ENCODE data around the gene SPINDOC. TPM values are rescaled to one million over a fixed set of nuclear protein-coding genes. Genes with fewer than 3 reads are reported as not detected.

Gene SPINDOC
- total and polyA plus RNA-seq, 2 donors from 2014 or later, result 10.9 to 14.2 TPM

- peaks cover 0 to 11% (median 3%) of the 10 kb centered on the region in 3 donors for H3K4me1 ChIP-seq (ENCODE audit: control insufficient read depth in 2 of 3, insufficient read depth in 2 of 3, low read depth in 1 of 3, low read length in 3 of 3)
- peaks cover 9 to 34% (median 17%) of the 10 kb centered on the region in 3 donors for H3K36me3 ChIP-seq (ENCODE audit: control insufficient read depth in 2 of 3, insufficient read depth in 3 of 3, low read length in 3 of 3)
- H3K27me3 ChIP-seq (ENCODE audit: control insufficient read depth, insufficient read depth, low read length), result no peaks in the 10 kb centered on the region
- no peak for FAIRE-seq
- H3K4me3 ChIP-seq (ENCODE audit: low read length in 3 of 3), result no peak overlapping the region
- no peaks in the 10 kb centered on the region for H3K9me3 ChIP-seq (ENCODE audit: control insufficient read depth in 2 of 3, insufficient read depth in 1 of 3, low read length in 3 of 3)
- no peak for DNase-seq
- no peak overlapping the region for H3K9ac ChIP-seq (ENCODE audit: low read length in 3 of 3)
- TF ChIP-seq, protein P1, sequence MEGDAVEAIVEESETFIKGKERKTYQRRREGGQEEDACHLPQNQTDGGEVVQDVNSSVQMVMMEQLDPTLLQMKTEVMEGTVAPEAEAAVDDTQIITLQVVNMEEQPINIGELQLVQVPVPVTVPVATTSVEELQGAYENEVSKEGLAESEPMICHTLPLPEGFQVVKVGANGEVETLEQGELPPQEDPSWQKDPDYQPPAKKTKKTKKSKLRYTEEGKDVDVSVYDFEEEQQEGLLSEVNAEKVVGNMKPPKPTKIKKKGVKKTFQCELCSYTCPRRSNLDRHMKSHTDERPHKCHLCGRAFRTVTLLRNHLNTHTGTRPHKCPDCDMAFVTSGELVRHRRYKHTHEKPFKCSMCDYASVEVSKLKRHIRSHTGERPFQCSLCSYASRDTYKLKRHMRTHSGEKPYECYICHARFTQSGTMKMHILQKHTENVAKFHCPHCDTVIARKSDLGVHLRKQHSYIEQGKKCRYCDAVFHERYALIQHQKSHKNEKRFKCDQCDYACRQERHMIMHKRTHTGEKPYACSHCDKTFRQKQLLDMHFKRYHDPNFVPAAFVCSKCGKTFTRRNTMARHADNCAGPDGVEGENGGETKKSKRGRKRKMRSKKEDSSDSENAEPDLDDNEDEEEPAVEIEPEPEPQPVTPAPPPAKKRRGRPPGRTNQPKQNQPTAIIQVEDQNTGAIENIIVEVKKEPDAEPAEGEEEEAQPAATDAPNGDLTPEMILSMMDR (IDR thresholded peaks at IDR 0.05; ENCODE audit: borderline replicate concordance, extremely low read depth, insufficient read depth), result no peak
- H3K27ac ChIP-seq (ENCODE audit: low read depth in 2 of 2, low read length in 2 of 2), result no peak overlapping the region
- intact Hi-C loops (cut with DNase I), result no loop called here
These were observed 5.4 kb downstream of the SPINDOC start for GRCh38 chr11:63818609-63819008.

DNA sequence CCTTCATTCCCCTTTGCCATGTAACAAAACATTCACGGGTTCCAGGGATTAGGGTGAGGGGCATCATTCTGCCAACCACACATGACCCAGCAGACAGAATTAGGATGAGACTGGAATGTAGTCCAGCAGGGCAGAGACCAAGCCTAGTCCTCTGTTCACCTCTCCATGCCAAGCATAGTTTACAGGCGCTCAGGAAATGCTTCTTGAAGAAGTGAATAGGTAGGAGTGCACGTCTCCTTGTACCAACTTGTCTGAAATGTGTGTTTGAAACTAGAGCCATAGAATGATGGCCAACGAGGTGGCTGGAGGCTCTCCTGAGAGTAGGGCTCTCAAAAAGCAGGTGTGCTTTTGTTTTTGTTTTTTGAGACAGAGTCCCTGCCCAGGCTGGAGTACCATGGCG lies 8.2 kb downstream of the SPINDOC start:
- DNase-seq, result no peak
- TF ChIP-seq, protein P1 (IDR thresholded peaks at IDR 0.05; ENCODE audit: borderline replicate concordance, extremely low read depth, insufficient read depth), result no peak
- H3K27me3 ChIP-seq (ENCODE audit: control insufficient read depth, insufficient read depth, low read length), result no peaks in the 10 kb centered on the region
- intact Hi-C loops (cut with DNase I), result no loop called here
- no peak overlapping the region for H3K27ac ChIP-seq (ENCODE audit: low read depth in 2 of 2, low read length in 2 of 2)
- H3K4me1 ChIP-seq (ENCODE audit: control insufficient read depth in 2 of 3, insufficient read depth in 2 of 3, low read depth in 1 of 3, low read length in 3 of 3), result no peaks in the 10 kb centered on the region
- no peaks in the 10 kb centered on the region for H3K9me3 ChIP-seq (ENCODE audit: control insufficient read depth in 2 of 3, insufficient read depth in 1 of 3, low read length in 3 of 3)
- no peak for FAIRE-seq
- H3K36me3 ChIP-seq (ENCODE audit: control insufficient read depth in 2 of 3, insufficient read depth in 3 of 3, low read length in 3 of 3), result peaks cover 8 to 48% (median 31%) of the 10 kb centered on the region in 3 donors
- H3K4me3 ChIP-seq (ENCODE audit: low read length in 3 of 3), result no peak overlapping the region
- no peak overlapping the region for H3K9ac ChIP-seq (ENCODE audit: low read length in 3 of 3)

DNA sequence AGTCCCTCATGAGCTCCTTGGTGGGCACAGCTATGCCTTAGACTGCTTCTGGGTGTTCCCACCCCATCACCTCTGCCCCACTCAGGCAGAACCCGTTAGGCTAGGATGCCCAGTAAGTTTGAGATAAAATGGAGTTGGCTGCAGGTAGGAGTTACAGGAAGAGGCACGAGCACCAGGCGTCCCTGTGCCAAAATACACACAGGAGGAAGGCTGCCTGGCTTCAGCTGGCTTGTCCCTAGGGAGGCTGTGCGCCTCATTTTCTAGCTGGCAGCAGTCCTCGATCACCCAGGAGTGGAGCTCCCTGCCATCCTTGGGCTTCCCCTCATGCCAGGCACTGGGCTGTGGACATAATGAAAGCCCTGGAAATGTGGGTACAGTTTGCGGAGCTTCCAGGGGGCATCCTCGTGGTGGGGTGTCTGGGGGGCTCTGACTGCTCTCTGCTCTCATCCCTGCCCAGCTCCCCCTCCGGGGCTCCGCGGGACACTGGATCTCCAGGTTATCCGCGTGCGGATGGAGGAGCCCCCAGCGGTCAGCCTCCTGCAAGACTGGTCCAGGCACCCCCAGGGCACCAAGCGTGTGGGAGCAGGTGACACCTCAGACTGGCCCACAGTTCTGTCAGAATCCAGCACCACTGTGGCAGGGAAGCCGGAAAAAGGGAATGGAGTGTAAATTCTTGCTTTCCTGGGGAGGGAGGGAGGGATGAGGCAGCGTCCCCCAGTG lies 13.4 kb downstream of the SPINDOC start:
- TF ChIP-seq, protein P1 (IDR thresholded peaks at IDR 0.05; ENCODE audit: borderline replicate concordance, extremely low read depth, insufficient read depth), result no peak
- DNase-seq (no peak), FAIRE-seq (no peak)
- no peak overlapping the region for H3K4me3 ChIP-seq (ENCODE audit: low read length in 3 of 3)
- H3K36me3 ChIP-seq (ENCODE audit: control insufficient read depth in 2 of 3, insufficient read depth in 3 of 3, low read length in 3 of 3), result peaks cover 0 to 28% (median 22%) of the 10 kb centered on the region in 3 donors
- intact Hi-C loops (cut with DNase I), result no loop called here
- no peak overlapping the region for H3K27ac ChIP-seq (ENCODE audit: low read depth in 2 of 2, low read length in 2 of 2)
- H3K27me3 ChIP-seq (ENCODE audit: control insufficient read depth, insufficient read depth, low read length), result no peaks in the 10 kb centered on the region
- H3K9ac ChIP-seq (ENCODE audit: low read length in 3 of 3), result no peak overlapping the region
- H3K9me3 ChIP-seq (ENCODE audit: control insufficient read depth in 2 of 3, insufficient read depth in 1 of 3, low read length in 3 of 3), result no peaks in the 10 kb centered on the region
- H3K4me1 ChIP-seq (ENCODE audit: control insufficient read depth in 2 of 3, insufficient read depth in 2 of 3, low read depth in 1 of 3, low read length in 3 of 3), result no peaks in the 10 kb centered on the region
